HCEC 1CT (cell line): ENCODE data around the gene SLX4IP.

ENCODE experiments used
- DNase-seq: peaks from one replicate; pipeline ENCODE4 v3.0.0-alpha.2; 2017

The SLX4IP gene

DNA sequence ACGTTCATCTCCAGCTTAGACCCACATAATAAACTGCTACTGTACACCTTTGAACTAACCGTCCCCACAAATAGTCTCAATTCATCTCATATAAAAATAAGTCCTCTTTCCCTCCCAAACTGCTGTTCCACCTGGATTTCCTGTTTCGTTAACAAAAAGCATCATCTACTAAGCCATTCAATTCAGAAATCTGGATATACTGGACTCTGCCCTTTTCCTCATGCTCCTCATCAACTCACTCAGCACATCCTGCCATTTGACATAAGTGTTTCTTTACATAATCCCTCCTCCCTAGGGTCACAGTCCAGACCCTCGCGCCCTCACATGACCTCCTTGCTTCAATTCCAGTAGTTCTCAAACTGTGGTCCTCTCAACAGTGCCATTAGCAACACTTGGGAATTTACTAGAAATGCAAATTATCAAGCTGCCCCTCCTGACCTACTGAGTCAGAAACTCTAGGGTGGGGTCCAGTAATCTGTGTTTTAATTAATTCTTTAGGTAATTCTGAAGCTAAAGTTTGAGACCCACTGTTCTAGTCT is 5.6 kb upstream of the SLX4IP start:
- no peak for DNase-seq

GRCh38 chr20:10430000-10430466 is 5.1 kb upstream of the SLX4IP start:
- peak; percentile 53 for DNase-seq

DNA sequence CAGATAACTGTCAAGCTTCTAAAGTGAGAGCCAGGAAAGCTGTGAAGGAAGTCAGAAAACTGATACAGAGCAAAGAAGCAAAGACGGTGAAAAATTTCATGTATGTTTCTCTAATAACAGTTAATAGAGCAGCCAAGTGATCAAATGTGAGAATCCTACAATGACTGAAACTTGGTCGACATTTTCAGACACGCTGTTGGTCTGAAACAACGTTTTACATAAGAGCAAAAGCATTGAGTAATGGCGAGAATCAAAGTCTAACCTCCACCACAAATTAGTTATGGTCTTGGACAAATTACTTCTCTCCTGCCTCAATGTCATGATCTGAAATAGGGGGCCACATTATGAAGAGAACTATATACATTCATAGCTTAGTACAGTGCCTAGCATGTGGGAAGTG is 4.4 kb upstream of the SLX4IP start:
- no peak for DNase-seq

- peak; percentile 13 for DNase-seq
Measured at GRCh38 chr20:10432079-10432478, 3.0 kb upstream of the SLX4IP start.

DNA sequence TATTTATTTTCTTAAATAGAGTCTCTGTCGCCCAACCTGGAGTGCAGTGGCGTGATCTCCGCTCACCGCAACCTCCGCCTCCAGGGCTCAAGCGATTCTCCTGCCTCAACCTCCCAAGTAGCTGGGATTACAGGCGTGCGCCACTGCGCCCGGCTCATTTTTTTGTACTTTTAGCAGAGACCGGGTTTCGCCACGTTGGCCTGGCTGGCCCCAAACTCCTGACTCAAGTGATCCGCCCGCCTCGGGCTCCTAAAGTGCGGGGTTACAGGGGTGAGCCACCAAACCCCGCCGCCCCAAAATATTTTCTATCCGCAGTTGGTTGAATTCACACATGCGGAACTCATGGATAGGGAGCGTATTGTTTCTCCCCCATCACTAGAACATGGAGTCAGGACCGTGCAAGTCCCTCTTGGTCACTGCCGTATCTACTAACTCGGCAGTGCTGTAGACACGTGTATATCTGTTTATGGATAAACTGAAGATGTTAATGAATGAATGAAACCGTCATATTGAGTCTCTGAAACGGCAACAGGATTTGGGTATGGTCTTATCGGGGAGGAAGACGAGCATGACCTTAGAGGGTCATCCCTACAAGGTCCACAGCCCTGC is 2.0 kb upstream of the SLX4IP start:
- DNase-seq = peak; percentile 7

- peak; percentile 93 for DNase-seq
Measured at GRCh38 chr20:10433623-10434466, 1.3 kb upstream of the SLX4IP start, which contains the start of gene MKKS. Gene MKKS, minus strand, starts transcription at chr20:10434222. Its CDS starts 20,708 bp downstream, at chr20:10413514.

DNA sequence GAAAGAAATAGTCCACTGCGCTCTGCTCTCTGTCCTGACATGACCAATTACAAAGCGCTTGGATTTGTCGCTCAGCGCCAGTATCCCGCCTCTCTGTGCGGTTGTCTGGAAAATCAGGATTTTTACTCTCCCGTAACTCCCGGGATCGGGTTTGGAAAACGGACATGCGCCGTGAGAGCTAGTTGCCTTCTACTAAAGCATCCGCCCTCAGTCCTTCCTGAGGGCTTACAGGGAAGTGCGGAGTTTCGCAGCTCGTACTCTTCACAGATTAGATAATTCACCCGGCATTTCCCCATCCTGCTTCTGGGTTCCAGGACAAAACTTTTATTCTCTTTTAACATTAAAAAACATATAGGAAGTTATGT is 656 bp upstream of the SLX4IP start:
- DNase-seq = peak; percentile 99

GRCh38 chr20:10436053-10436699 is 1.1 kb downstream of the SLX4IP start:
- no peak for DNase-seq

- DNase-seq = no peak
Measured at GRCh38 chr20:10438217-10438616, 3.1 kb downstream of the SLX4IP start.

DNA sequence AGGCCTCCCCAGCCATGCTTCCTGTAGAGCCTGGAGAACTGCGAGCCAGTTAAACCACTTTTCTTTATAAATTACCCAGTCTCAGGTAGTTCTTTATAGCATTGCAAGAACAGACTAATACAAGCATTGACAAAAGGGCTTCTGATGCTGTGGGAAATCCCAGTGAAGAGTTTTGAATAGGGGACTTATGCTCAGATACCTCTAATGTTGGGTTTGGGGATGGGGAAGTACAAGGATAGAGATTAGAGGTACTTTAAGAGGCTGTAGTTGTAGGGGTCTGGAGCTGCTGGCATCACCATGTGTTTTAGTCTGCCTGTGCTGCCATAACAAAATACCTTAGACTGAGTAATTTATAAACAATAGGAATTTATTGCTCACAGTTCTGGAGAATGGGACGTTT is 8.8 kb downstream of the SLX4IP start:
- DNase-seq = no peak

DNA sequence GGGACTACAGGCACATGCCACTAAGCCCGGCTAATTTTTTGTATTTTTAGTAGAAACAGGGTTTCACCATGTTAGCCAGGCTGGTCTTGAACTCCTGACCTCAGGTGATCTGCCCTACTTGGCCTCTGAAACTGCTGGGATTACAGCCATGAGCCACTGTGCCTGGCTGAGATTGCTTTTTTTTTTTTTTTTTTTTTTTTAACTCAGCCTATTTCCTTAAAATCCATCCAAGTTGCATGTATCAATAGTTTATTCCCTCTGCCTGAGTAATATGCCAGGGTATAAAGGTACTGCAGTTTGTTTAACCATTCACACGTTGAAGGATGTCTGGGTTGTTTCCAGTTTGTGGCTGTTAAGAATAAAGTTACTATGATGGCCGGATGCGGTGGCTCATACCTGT is 10.7 kb downstream of the SLX4IP start:
- no peak for DNase-seq

GRCh38 chr20:10447028-10447427 is 11.9 kb downstream of the SLX4IP start:
- DNase-seq = peak; percentile 77

DNA sequence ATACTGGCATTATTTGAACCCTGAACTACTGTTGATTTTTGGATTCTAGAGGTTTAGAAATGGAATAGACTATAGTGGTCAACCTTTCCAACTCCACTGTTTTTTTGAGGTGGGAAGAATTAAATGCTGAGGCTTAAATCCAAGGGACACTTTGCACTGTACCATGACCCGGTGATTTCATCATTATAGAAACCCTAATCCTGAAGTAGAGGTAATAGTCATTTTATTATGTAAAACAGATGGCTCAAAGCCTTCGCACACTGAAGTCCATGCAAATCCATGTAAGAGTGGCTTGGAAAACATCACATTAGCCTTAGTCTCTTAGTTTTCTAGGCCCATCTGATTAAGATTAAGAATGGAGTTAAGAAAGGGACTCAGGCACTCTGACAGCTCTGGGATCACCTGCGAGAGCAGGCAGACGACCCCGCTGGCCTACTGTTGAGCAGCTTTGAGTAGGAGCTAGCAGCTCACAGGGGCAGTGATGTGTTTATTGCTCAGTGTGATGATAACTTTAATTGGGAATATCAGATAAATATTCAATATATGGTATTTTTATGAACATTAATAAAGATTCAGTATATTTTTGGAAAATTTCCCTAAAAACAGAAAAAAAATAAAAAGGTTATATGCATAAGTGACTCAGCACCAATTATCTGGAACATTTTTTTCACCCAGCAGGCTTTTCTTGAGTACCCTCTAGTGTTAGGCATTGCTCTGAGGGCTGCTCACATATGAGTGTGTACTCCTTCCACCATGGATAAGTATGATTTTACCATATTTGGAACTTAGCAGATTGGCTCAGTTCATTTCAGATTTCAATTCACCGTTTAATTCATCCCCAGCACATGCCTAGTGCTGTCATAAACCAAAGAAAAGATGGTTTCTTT is 13.4 kb downstream of the SLX4IP start:
- DNase-seq = peak; percentile 59

DNA sequence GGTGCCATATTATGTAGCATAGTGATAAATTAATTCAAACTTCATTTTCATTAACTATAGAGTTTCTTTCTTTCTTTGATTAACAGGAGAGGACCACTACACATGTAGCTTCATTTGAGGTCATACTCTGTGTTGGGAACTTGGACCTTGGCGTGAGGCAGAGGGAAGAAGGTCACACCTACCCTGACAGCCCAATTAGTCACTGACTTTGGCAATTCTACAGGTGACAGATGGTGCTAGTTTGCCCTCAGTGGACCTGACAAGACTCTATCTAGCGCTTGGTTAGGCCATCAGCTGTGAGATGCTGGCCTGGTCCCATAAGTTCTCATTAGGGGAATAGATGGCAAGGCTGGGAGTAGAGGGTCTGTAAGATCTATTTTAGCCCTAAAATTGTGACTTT is 14.2 kb downstream of the SLX4IP start:
- DNase-seq = no peak

- DNase-seq = no peak
Measured at GRCh38 chr20:10453241-10453640, 18.1 kb downstream of the SLX4IP start.

GRCh38 chr20:10454151-10454750 is 19.1 kb downstream of the SLX4IP start:
- DNase-seq = no peak

DNA sequence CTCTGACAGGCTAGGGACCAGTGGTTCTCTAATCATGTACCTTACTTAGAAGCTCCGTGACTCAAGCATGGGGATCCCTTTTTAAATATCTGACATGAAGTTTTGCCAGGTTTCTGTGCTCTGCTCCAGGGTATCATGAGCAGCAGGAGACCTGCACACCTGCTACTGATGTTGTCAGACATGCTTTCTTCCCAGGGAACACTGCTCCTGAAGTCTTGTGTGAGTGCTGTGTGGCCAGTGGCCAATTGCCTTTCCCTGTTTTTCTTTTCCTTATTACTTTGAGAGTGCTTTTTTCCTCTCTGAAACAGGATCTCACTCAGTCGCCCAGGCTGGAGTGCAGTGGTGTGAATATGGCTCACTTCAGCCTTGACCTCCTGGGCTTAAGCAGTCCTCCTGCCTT is 26.4 kb downstream of the SLX4IP start:
- no peak for DNase-seq

DNA sequence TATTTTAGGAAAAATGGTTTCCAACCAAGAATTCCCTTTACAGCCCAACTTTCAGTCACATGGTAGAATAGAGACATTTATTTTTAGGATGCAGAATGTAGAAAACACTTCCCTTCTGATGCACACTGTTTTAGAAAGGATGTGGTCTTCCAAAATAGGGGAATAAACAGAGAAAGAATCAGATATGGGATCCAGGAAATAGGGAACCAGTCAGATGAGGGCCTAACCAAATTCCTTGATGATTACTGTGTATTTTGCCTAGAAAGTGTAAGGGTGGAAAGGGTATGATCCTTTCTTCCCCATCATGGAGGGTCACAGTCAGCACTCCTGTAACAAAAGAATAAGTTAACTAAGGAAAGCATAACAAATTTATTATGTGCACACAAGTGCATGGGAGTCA is 27.4 kb downstream of the SLX4IP start:
- peak; percentile 29 for DNase-seq

GRCh38 chr20:10463622-10464021 is 28.5 kb downstream of the SLX4IP start:
- peak; percentile 67 for DNase-seq

- DNase-seq = no peak
Measured at GRCh38 chr20:10465135-10465534, 30.0 kb downstream of the SLX4IP start.

DNA sequence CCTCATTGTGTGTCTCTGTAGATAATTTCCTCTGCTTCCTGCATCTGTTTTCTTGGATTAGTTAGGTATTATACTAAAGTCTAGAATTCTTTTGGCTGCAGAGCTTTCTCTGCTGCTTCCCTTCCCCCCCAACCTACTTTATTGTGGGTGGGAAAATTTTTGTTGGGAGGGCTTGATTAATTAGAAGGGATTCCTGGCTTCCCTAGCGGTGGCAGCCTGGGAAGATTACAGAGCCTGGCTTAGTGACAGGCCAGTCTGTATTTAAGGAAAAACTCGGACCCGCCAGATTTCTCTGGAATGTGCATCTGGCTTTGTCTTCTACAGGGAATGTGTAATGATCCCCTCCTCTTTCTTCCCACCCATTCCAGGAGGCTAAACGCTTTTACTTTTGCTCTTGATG is 31.2 kb downstream of the SLX4IP start:
- no peak for DNase-seq

- DNase-seq = no peak
Measured at GRCh38 chr20:10466855-10467254, 31.8 kb downstream of the SLX4IP start.
